GM10266 (cell line): ENCODE data around the gene SNPH.

Experiments
- DNase-seq: peaks from one replicate; pipeline ENCODE4 v3.0.0; 2012; ENCODE audit errors: extremely low spot score
- TF ChIP-seq, protein P1 (sequence below): IDR thresholded peaks from 2 replicates; pipeline ENCODE4 v1.5.1; 2012; ENCODE audit warnings: mild to moderate bottlenecking, low read depth; ENCODE audit not compliant: control insufficient read depth, insufficient read depth; ENCODE audit errors: missing control alignments

The SNPH gene

DNA sequence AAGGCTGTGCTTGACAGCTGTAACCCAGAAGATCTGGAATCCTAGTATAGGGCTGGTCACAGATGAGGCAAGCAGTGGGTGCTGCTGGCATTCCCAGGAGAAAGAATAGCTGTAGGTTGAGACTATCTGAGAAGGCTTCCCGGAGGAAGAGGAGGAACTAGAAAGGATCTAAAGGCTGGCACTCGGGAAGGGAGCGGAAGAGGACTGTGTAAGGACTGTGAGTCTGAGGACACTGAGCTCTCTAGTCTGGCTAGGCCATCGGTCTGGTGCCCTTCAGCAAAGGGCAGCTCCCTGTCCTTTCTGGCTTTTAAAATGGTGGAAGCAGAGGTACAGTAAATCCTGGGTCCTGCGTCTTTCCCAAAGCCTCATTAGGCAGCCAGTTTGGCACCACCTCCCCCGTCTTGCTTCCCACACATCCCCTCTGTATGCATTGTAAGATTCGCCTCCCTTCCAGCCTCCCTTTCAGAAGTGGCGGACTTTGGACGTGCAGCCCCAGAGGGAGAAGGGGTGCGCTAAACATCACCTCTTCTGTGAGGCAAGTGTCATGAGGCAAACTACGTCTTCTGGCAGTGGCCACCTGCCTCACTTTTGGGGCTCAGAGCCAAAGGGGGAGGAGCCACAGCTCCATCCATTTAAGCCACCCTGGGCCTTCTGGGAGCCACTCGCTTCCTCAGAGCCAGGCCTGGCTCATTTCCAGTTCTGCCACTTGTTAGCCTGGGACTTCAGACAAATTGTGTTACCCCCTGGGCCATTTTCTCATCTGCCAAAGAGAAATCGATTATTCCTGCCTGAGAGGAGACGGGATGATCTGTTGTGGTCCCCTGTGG lies 8.6 kb downstream of the SNPH start:
- TF ChIP-seq, protein P1, sequence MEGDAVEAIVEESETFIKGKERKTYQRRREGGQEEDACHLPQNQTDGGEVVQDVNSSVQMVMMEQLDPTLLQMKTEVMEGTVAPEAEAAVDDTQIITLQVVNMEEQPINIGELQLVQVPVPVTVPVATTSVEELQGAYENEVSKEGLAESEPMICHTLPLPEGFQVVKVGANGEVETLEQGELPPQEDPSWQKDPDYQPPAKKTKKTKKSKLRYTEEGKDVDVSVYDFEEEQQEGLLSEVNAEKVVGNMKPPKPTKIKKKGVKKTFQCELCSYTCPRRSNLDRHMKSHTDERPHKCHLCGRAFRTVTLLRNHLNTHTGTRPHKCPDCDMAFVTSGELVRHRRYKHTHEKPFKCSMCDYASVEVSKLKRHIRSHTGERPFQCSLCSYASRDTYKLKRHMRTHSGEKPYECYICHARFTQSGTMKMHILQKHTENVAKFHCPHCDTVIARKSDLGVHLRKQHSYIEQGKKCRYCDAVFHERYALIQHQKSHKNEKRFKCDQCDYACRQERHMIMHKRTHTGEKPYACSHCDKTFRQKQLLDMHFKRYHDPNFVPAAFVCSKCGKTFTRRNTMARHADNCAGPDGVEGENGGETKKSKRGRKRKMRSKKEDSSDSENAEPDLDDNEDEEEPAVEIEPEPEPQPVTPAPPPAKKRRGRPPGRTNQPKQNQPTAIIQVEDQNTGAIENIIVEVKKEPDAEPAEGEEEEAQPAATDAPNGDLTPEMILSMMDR, result no peak
- DNase-seq, result no peak

DNA sequence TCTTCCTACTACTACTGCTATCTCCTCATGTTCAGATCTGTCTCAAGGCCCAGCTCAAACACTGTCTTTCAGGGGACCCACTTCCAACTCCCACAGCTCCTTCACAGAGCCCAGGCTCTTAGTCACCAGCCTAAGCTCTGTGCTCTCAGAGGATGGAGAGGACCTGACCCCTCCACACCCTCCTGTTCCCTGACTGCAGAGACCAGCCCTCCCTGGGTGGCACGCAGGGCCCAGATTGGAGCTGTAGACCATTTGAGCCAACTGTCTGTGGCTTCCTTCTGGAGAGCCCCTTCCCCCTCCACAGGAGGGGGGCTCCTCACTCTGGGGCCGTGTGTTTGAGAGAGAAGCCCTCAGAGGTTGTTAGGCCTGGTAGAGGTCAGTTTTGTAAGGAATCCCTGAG lies 9.8 kb downstream of the SNPH start:
- TF ChIP-seq, protein P1, result no peak
- DNase-seq, result no peak

DNA sequence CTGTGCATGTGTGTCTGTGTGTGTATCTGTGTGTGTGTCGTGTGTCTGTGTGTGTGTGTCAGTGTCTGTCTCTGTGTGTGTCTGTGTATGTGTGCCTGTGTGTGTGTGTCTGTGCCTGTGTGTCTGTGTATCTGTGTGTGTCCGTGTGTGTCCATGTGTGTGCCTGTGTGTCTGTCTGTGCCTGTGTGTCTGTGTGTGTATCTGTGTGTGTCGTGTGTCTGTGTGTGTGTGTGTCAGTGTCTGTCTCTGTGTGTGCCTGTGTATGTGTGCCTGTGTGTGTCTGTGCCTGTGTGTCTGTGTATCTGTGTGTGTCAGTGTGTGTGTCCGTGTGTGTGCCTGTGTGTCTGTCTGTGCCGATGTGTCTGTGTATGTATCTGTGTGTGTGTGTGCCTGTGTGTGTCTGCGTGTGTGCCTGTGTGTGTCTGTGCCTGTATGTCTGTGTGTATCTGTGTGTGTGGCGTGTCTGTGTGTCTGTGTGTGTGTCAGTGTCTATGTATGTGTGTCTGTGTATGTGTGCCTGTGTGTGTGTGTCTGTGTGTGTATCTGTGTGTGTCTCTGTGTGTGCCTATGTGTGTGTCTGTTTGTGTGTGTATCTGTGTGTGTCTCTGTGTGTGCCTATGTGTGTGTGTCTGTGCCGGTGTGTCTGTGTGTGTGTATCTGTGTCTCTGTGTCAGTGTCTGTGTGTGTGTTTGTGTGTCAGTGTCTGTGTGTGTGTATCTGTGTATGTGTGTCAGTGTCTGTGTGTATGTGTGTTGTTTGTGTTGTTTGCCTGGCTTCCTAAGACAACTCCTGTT lies 11.6 kb downstream of the SNPH start:
- DNase-seq, result no peak
- TF ChIP-seq, protein P1, result no peak

- DNase-seq, result no peak
- TF ChIP-seq, protein P1, result no peak
Measured at GRCh38 chr20:1278993-1279392, 12.9 kb downstream of the SNPH start.

DNA sequence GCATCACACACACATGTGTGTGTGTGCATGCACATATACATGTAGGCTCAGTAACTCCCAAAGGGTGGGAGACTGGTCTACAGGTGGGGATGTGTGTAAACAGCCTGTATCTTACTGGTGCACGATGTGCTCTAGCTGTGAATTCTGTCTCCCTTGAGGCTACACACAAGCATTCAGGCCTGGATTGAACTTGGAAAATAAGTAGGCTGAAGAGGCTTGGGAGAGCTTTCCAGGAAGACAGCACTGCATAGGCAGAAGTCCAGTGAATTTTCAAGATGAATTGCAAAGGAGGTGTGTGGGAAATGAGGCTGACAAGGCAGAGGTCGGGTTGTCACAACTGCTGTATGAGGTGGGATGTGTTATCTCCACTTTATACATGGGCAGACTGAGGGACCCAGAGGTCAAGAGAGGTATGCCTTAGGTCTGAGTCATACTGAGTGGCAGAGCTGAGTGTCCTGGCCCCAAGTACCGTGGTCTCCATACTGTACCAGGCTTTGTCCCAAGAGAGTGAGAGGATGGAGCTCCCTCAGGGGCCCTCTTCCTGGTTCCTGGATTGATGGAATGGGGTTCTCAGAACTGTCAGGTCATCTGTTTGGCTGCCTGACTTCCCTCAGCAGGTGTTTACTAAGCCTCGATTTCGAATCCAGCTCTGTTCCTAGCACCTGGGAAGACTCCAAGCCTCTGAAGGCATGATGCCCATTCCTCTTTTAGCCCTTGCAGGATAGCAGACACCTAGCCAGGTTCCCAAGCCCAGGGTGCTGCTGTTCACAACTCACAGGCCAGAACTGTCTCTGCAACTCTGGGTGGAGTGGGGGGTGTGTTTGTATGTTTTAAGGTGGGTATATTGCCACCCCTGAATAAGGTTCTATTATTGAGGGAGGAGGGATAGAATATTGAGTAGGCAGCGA lies 14.4 kb downstream of the SNPH start:
- DNase-seq, result no peak
- TF ChIP-seq, protein P1, result no peak

GRCh38 chr20:1281279-1282057 lies 15.4 kb downstream of the SNPH start:
- no peak for DNase-seq
- TF ChIP-seq, protein P1, result no peak
